HepG2 (cell line): ENCODE measurements around the gene ING5. TPM values are rescaled to one million over a fixed set of nuclear protein-coding genes. Genes with fewer than 3 reads are reported as not detected.

Source experiments
- BRF2 ChIP-seq: sonication (generic); formaldehyde crosslinking; IDR thresholded peaks from 2 replicates; pipeline ENCODE4 v1.8.1; 2022; ENCODE audit warnings: mild to moderate bottlenecking, missing genetic modification reagents
- CBX2 ChIP-seq, 2 experiments: fragments of 200-600 bp in 1 of 2; sonication (generic); formaldehyde crosslinking in 1 of 2; IDR thresholded peaks; 2 replicates each; pipeline versions ENCODE4 v1.7.0 to v1.8.1; 2018 to 2022; ENCODE audit warnings: low read depth in 2 of 2, low read length in 1 of 2, mild to moderate bottlenecking in 1 of 2, missing genetic modification reagents in 1 of 2
- CCAR2 ChIP-seq: fragments of 200-400 bp; formaldehyde crosslinking; optimal IDR thresholded peaks from 2 replicates; pipeline ENCODE3; 2018; ENCODE audit warnings: low read depth, mild to moderate bottlenecking, low read length, moderate library complexity
- ELF1 ChIP-seq: sonication (generic); formaldehyde crosslinking; IDR thresholded peaks from 2 replicates; pipeline ENCODE4 v1.4.0; 2020; ENCODE audit warnings: missing genetic modification reagents
- GABPB1 ChIP-seq: IDR thresholded peaks from 2 replicates; pipeline ENCODE4 v1.6.1; 2016; ENCODE audit warnings: mild to moderate bottlenecking, missing genetic modification reagents, moderate library complexity, missing compliant biosample characterization
- HIVEP1 ChIP-seq: sonication (generic); formaldehyde crosslinking; IDR thresholded peaks from 2 replicates; pipeline ENCODE4 v1.4.0; 2020; ENCODE audit warnings: mild to moderate bottlenecking, missing genetic modification reagents
- IRX3 ChIP-seq: sonication (generic); formaldehyde crosslinking; IDR thresholded peaks from 2 replicates; pipeline ENCODE4 v1.8.1; 2023; ENCODE audit warnings: mild to moderate bottlenecking, low read depth, missing genetic modification reagents, borderline replicate concordance
- MEF2D ChIP-seq: sonication (generic); formaldehyde crosslinking; IDR thresholded peaks from 2 replicates; pipeline ENCODE4 v1.5.1; 2020; ENCODE audit warnings: mild to moderate bottlenecking, missing genetic modification reagents
- PCBP2 ChIP-seq: fragments of 200-400 bp; formaldehyde crosslinking; optimal IDR thresholded peaks from 2 replicates; pipeline ENCODE3; 2018; ENCODE audit warnings: low read length, low read depth; ENCODE audit not compliant: poor library complexity, severe bottlenecking
- PITX1 ChIP-seq: sonication (generic); formaldehyde crosslinking; IDR thresholded peaks from 2 replicates; pipeline ENCODE4 v1.5.1; 2020; ENCODE audit warnings: mild to moderate bottlenecking, missing genetic modification reagents
- REST ChIP-seq, 2 experiments: IDR thresholded peaks; 2 replicates each; pipeline ENCODE4 v1.6.1; 2011 to 2012; ENCODE audit warnings: low read length in 2 of 2, borderline replicate concordance in 1 of 2, low read depth in 1 of 2, mild to moderate bottlenecking in 1 of 2, moderate library complexity in 1 of 2
- SCMH1 ChIP-seq: sonication (generic); formaldehyde crosslinking; IDR thresholded peaks from 2 replicates; pipeline ENCODE4 v1.9.0; 2021; ENCODE audit warnings: missing genetic modification reagents, mild to moderate bottlenecking, borderline replicate concordance
- SETDB1 ChIP-seq: sonication (generic); formaldehyde crosslinking; IDR thresholded peaks from 2 replicates; pipeline ENCODE4 v1.5.1; 2020; ENCODE audit warnings: missing genetic modification reagents, mild to moderate bottlenecking, borderline replicate concordance
- SMAD9 ChIP-seq: sonication (generic); formaldehyde crosslinking; IDR thresholded peaks from 2 replicates; pipeline ENCODE4 v1.5.1; 2020; ENCODE audit warnings: mild to moderate bottlenecking, missing genetic modification reagents
- SP4 ChIP-seq: sonication (generic); formaldehyde crosslinking; IDR thresholded peaks from 2 replicates; pipeline ENCODE4 v1.8.1; 2023; ENCODE audit warnings: mild to moderate bottlenecking, missing genetic modification reagents
- SYNCRIP ChIP-seq: fragments of 200-400 bp; formaldehyde crosslinking; IDR thresholded peaks from 2 replicates; pipeline ENCODE4 v1.6.1; 2018; ENCODE audit warnings: mild to moderate bottlenecking, low read depth, low read length; ENCODE audit not compliant: insufficient read depth
- ZBTB38 ChIP-seq: sonication (generic); formaldehyde crosslinking; IDR thresholded peaks from 2 replicates; pipeline ENCODE4 v1.5.1; 2020; ENCODE audit warnings: mild to moderate bottlenecking, missing genetic modification reagents
- ZFAT ChIP-seq: sonication (generic); formaldehyde crosslinking; conservative IDR thresholded peaks from 2 replicates; pipeline ENCODE4 v1.8.1; 2023; ENCODE audit warnings: missing genetic modification reagents, inconsistent platforms
- ZNF160 ChIP-seq: sonication (generic); formaldehyde crosslinking; IDR thresholded peaks from 2 replicates; pipeline ENCODE4 v1.8.0; 2022; ENCODE audit warnings: mild to moderate bottlenecking, inconsistent platforms, missing genetic modification reagents
- ZNF577 ChIP-seq: sonication (generic); formaldehyde crosslinking; IDR thresholded peaks from 2 replicates; pipeline ENCODE4 v1.4.0; 2020; ENCODE audit warnings: mild to moderate bottlenecking, low read depth, missing genetic modification reagents, borderline replicate concordance
- ZNF740 ChIP-seq: sonication (generic); formaldehyde crosslinking; IDR thresholded peaks from 2 replicates; pipeline ENCODE4 v1.4.0; 2020; ENCODE audit warnings: missing genetic modification reagents
- ZNF781 ChIP-seq: sonication (generic); formaldehyde crosslinking; IDR thresholded peaks from 2 replicates; pipeline ENCODE4 v1.5.1; 2020; ENCODE audit warnings: borderline replicate concordance, mild to moderate bottlenecking, missing genetic modification reagents; ENCODE audit errors: not compliant biosample characterization
- polyA plus RNA-seq, 8 experiments: library from polyadenylated mRNA; depleted of rRNA in 3 of 8; stranded (reverse) in 7 of 8; unstranded in 1 of 8; fragments of >200 nt; fragmentation: Illumina TruSeq in 4 of 8; extraction: Trizol in 4 of 8; gene quantifications; 2 replicates each; pipeline versions ENCODE4 v1.2.1 to v1.2.3, GENCODE V29; 2011 to 2016; ENCODE audit warnings: low read depth in 4 of 8, missing spikeins in 1 of 8, mixed read lengths in 1 of 8; ENCODE audit not compliant: insufficient read depth in 1 of 8
- total RNA-seq, 5 experiments: library from RNA; depleted of rRNA; stranded (reverse); fragments of >200 nt; fragmentation: Illumina TruSeq; extraction: Trizol; gene quantifications; 2 replicates each; pipeline ENCODE4 v1.2.3, GENCODE V29; 2016; ENCODE audit warnings: low read depth in 1 of 5
- TF ChIP-seq, protein P1 (sequence below): IDR thresholded peaks from 2 replicates; pipeline ENCODE4 v1.6.1; 2018; ENCODE audit warnings: missing genetic modification reagents

Gene ING5
- total and polyA plus RNA-seq, 2 of the 13 experiments (the other 11 are each of a cell fraction or from before 2014, with no cell fraction given): 61.9 to 71.9 TPM

GRCh38 chr2:241771286-241772062 lies 69.6 kb downstream of the ING5 start (continued):
- TF ChIP-seq ELF1 (no peak), HIVEP1 (CRISPR knock-in tag) (peak; percentile 69; the same call in 1 of the 2 replicates), IRX3 (CRISPR knock-in tag) (peak; percentile 92), REST (IDR thresholded peaks at IDR 0.05; ENCODE audit: borderline replicate concordance in 1 of 2, low read depth in 1 of 2, low read length in 2 of 2) (no peak), ZNF781 (CRISPR knock-in tag) (peak; percentile 97), ZFAT (CRISPR knock-in tag) (peak; percentile 85), ZNF577 (CRISPR knock-in tag) (no peak), CBX2 (IDR thresholded peaks at IDR 0.05; ENCODE audit: low read depth, low read length) (no peak), CBX2 (CRISPR knock-in tag; IDR thresholded peaks at IDR 0.05; ENCODE audit: low read depth) (no peak), PCBP2 (no peak), ZNF160 (CRISPR knock-in tag) (no peak; the same call in 1 of the 2 replicates), GABPB1 (peak; percentile 74), SCMH1 (CRISPR knock-in tag) (no peak), ZBTB38 (CRISPR knock-in tag) (peak; percentile 36; the same call in 1 of the 2 replicates), SMAD9 (no peak), BRF2 (peak; percentile 93), CCAR2 (no peak), ZNF740 (CRISPR knock-in tag) (peak; percentile 37; the same call in 1 of the 2 replicates), SYNCRIP (no peak), MEF2D (CRISPR knock-in tag) (peak; percentile 89; the same call in 1 of the 2 replicates), SP4 (CRISPR knock-in tag) (peak; percentile 70; the same call in 1 of the 2 replicates), PITX1 (peak; percentile 94), SETDB1 (peak; percentile 81; the same call in 1 of the 2 replicates)
- TF ChIP-seq, protein P1, sequence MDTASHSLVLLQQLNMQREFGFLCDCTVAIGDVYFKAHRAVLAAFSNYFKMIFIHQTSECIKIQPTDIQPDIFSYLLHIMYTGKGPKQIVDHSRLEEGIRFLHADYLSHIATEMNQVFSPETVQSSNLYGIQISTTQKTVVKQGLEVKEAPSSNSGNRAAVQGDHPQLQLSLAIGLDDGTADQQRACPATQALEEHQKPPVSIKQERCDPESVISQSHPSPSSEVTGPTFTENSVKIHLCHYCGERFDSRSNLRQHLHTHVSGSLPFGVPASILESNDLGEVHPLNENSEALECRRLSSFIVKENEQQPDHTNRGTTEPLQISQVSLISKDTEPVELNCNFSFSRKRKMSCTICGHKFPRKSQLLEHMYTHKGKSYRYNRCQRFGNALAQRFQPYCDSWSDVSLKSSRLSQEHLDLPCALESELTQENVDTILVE (CRISPR knock-in tag): peak; percentile 17; the same call in 1 of the 2 replicates
